PC-3 (cell line): Measurements from ENCODE around the gene CAPN7. TPM values are rescaled to one million over a fixed set of nuclear protein-coding genes. Genes with fewer than 3 reads are reported as not detected.
"Not testable (repeated sequence)": the region's sequence is repeated elsewhere in the genome, so short reads cannot be mapped to it uniquely, and the experiment has no call there.

Source experiments
- ATAC-seq: fragments of 200-7000 bp; cut with Tn5 transposase; 2 replicates; pipeline ENCODE4 v1.9.1; 2020; ENCODE audit warnings: mild to moderate bottlenecking, moderate library complexity
- BruUV-seq: library from RNA; stranded (reverse); fragments of 400-500 nt; replicated peaks from 2 replicates; lab custom pipeline; 2021; lab: Mats Ljungman, UMichigan
- CTCF ChIA-PET: fragments of 300-600 bp; sonication (Branson Sonifier 250); formaldehyde crosslinking; loops from one replicate; lab custom pipeline; 2022; ENCODE audit warnings: antibody characterized with exemption; lab: Charles Lee
- POLR2A ChIA-PET: fragments of 300-600 bp; sonication (Branson Sonifier 250); formaldehyde crosslinking; loops from one replicate; lab custom pipeline; 2022; ENCODE audit warnings: antibody characterized with exemption; ENCODE audit not compliant: unreplicated experiment; lab: Charles Lee
- DNase-seq: peaks from one replicate; pipeline ENCODE4 v3.0.0-alpha.2; 2015
- H2AFZ ChIP-seq: fragments of 300-600 bp; sonication (generic); 2 replicates; pipeline ENCODE4 v1.6.0; 2016; ENCODE audit warnings: antibody characterized with exemption, low read length
- H3F3A ChIP-seq: fragments of 300-600 bp; sonication (generic); one replicate; pipeline ENCODE4 v1.6.0; 2017; ENCODE audit warnings: antibody characterized with exemption, low read length, control low read depth, mild to moderate bottlenecking; ENCODE audit not compliant: unreplicated experiment
- H3K27ac ChIP-seq: fragments of 300-600 bp; sonication (generic); 2 replicates; pipeline ENCODE4 v1.5.1; 2016; ENCODE audit warnings: mild to moderate bottlenecking, low read length
- H3K27me3 ChIP-seq: fragments of 300-600 bp; sonication (generic); 2 replicates; pipeline ENCODE4 v1.6.1; 2016; ENCODE audit warnings: low read length, mixed read lengths
- H3K36me3 ChIP-seq: fragments of 300-600 bp; sonication (generic); 2 replicates; pipeline ENCODE4 v1.6.1; 2016; ENCODE audit warnings: low read depth, mixed run types, low read length, mixed read lengths
- H3K4me1 ChIP-seq: fragments of 300-600 bp; sonication (generic); 2 replicates; pipeline ENCODE4 v1.5.1; 2016; ENCODE audit warnings: low read length; ENCODE audit not compliant: insufficient read depth
- H3K4me2 ChIP-seq: fragments of 300-600 bp; sonication (generic); 2 replicates; pipeline ENCODE4 v1.6.0; 2016; ENCODE audit warnings: low read length
- H3K4me3 ChIP-seq: fragments of 300-600 bp; sonication (generic); 2 replicates; pipeline ENCODE4 v1.5.1; 2016; ENCODE audit warnings: mild to moderate bottlenecking, low read length, mixed read lengths
- H3K79me2 ChIP-seq: fragments of 300-600 bp; sonication (generic); 2 replicates; pipeline ENCODE4 v1.6.1; 2017; ENCODE audit warnings: low read length, mixed read lengths
- H3K9ac ChIP-seq: fragments of 300-600 bp; sonication (generic); 2 replicates; pipeline ENCODE4 v1.6.0; 2016; ENCODE audit warnings: mild to moderate bottlenecking, low read length
- H3K9me2 ChIP-seq: fragments of 300-600 bp; sonication (generic); replicated peaks from 2 replicates; pipeline ENCODE4 v1.6.1; 2016; ENCODE audit warnings: mixed run types, low read length, mixed read lengths
- H3K9me3 ChIP-seq: fragments of 300-600 bp; sonication (generic); 2 replicates; pipeline ENCODE4 v1.6.1; 2016; ENCODE audit warnings: low read length, mixed read lengths
- H4K20me1 ChIP-seq: fragments of 300-600 bp; sonication (generic); 2 replicates; pipeline ENCODE4 v1.6.1; 2016; ENCODE audit warnings: low read length, mixed read lengths
- EZH2 ChIP-seq: fragments of 300-600 bp; sonication (generic); IDR thresholded peaks from one replicate; pipeline ENCODE4 v1.6.1; 2017; ENCODE audit warnings: antibody characterized with exemption, mild to moderate bottlenecking, low read length; ENCODE audit not compliant: unreplicated experiment
- EZH2phosphoT487 ChIP-seq: fragments of 300-600 bp; sonication (generic); IDR thresholded peaks from 2 replicates; pipeline ENCODE4 v1.6.1; 2018; ENCODE audit warnings: mild to moderate bottlenecking, antibody characterized with exemption, low read length, borderline replicate concordance
- intact Hi-C: fragments of 100-400 bp; cut with micrococcal nuclease; formaldehyde crosslinking; loops from 2 replicates; pipeline ENCODE4 v1.9.0; 2023
- total RNA-seq: library from RNA; depleted of rRNA; stranded (reverse); fragments of >200 nt; gene quantifications from 2 replicates; pipeline ENCODE4 v1.2.3, GENCODE V29; 2014
- TF ChIP-seq, protein P1 (sequence below): fragments of 300-600 bp; sonication (generic); conservative IDR thresholded peaks from 2 replicates; pipeline ENCODE4 v1.5.1; 2017; ENCODE audit warnings: antibody characterized with exemption, low read depth, mild to moderate bottlenecking, low read length

Gene CAPN7
- total RNA-seq, 1 experiment from 2014 or later, result 32.7 TPM

DNA sequence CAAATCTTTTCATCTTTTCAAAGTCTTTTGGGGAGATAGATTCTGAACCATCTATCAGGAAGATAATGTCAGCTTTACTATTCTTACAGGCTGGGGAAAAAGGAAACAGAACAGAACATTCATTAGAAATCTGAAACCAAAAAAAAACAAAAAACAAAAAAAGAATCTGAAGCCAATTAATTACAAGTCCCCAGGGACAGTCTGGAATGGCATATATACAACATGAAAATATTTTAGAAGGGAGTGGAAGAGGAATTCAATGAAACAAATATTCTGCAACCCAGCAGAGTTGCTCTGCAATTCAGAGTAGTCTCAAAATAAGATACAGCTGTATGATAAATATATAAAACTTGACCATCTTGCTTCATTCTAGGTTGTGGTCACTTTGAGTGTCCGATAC lies 41.7 kb upstream of the CAPN7 start:
- no peaks in the 10 kb centered on the region for H3K9me3 ChIP-seq
- no TSS peak for BruUV-seq
- CTCF ChIA-PET, result no interaction called here
- H3K4me3 ChIP-seq, result no peak overlapping the region
- no peak overlapping the region for H3K27ac ChIP-seq
- no peaks in the 10 kb centered on the region for H3K4me1 ChIP-seq
- ATAC-seq (no peak), DNase-seq (no peak)
- no peaks in the 10 kb centered on the region for H3K36me3 ChIP-seq
- no peaks in the 10 kb centered on the region for H3F3A ChIP-seq
- H3K79me2 ChIP-seq, result no peaks in the 10 kb centered on the region
- H3K9me2 ChIP-seq, result no peaks in the 10 kb centered on the region
- POLR2A ChIA-PET, result no interaction called here
- H2AFZ ChIP-seq, result no peak overlapping the region
- peaks cover 33% of the 10 kb centered on the region for H3K27me3 ChIP-seq
- intact Hi-C loops, result no loop called here
- H4K20me1 ChIP-seq, result no peaks in the 10 kb centered on the region
- H3K9ac ChIP-seq, result no peak overlapping the region
- TF ChIP-seq EZH2phosphoT487 (no peak), EZH2 (no peak)
- TF ChIP-seq, protein P1, sequence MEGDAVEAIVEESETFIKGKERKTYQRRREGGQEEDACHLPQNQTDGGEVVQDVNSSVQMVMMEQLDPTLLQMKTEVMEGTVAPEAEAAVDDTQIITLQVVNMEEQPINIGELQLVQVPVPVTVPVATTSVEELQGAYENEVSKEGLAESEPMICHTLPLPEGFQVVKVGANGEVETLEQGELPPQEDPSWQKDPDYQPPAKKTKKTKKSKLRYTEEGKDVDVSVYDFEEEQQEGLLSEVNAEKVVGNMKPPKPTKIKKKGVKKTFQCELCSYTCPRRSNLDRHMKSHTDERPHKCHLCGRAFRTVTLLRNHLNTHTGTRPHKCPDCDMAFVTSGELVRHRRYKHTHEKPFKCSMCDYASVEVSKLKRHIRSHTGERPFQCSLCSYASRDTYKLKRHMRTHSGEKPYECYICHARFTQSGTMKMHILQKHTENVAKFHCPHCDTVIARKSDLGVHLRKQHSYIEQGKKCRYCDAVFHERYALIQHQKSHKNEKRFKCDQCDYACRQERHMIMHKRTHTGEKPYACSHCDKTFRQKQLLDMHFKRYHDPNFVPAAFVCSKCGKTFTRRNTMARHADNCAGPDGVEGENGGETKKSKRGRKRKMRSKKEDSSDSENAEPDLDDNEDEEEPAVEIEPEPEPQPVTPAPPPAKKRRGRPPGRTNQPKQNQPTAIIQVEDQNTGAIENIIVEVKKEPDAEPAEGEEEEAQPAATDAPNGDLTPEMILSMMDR, result no peak
- H3K4me2 ChIP-seq, result no peak overlapping the region

DNA sequence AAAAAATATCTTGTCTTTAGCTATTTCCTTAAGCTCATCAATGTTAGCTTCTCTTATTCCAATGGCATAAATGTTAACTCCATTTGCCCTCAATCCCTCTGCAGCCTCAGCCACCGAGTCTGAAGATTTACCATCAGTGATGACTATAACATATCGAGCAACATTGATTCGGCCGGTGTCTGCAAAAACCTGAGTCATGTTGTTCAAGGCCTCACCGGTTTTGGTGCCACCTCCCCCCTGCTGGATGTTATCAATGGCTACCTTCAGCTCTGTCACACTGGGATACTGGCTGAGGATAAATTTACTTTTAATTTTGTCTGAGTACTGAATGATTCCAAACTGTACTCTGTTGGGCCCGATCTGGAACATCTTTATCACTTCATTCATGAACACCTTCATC lies 41.0 kb upstream of the CAPN7 start:
- ChIA-PET POLR2A (interaction anchor here (0.7 kb wide), 1 partner anchor 28 kb away, joined by 4 read pairs; no protein-coding TSS in a partner anchor), CTCF (no interaction called here)
- Histone ChIP-seq H3K36me3 (no peaks in the 10 kb centered on the region), H3K4me2 (no peak overlapping the region), H4K20me1 (no peaks in the 10 kb centered on the region), H3K27me3 (peaks cover 38% of the 10 kb centered on the region), H3K27ac (no peak overlapping the region), H3K79me2 (no peaks in the 10 kb centered on the region), H3K9me2 (no peaks in the 10 kb centered on the region), H3K9me3 (no peaks in the 10 kb centered on the region), H3K9ac (no peak overlapping the region), H2AFZ (no peak overlapping the region), H3K4me3 (no peak overlapping the region), H3K4me1 (no peaks in the 10 kb centered on the region), H3F3A (no peaks in the 10 kb centered on the region)
- intact Hi-C loops, result no loop called here
- no TSS peak for BruUV-seq
- no peak for TF ChIP-seq EZH2phosphoT487
- no peak for TF ChIP-seq EZH2
- TF ChIP-seq, protein P1, result no peak
- DNase-seq (no peak), ATAC-seq (no peak)

DNA sequence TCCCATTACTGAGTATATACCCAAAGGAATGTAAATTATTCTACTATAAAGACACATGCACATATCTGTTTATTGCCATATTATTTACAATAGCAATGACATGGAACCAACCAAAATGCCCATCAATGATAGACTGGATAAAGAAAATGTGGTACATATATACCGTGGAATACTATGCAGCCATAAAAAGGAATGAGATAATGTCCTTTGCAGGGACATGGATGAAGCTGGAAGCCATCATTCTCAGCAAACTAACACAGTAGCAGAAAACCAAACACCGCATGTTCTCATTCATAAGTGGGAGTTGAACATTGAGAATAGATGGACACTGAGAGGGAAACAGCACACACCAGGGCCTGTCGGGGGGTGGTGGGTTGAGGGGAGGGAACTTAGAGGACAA lies 39.7 kb upstream of the CAPN7 start:
- H2AFZ ChIP-seq, POLR2A ChIA-PET, H4K20me1 ChIP-seq, CTCF ChIA-PET, H3K9ac ChIP-seq, intact Hi-C loops, H3K4me3 ChIP-seq, H3K4me2 ChIP-seq, ATAC-seq, BruUV-seq, H3K9me3 ChIP-seq, H3K27ac ChIP-seq, H3K9me2 ChIP-seq, H3F3A ChIP-seq, H3K4me1 ChIP-seq, DNase-seq, H3K79me2 ChIP-seq, H3K36me3 ChIP-seq: not testable (repeated sequence)
- peaks cover 45% of the 10 kb centered on the region for H3K27me3 ChIP-seq
